ENCODE measurements around the gene CDK2. TPM values are rescaled to one million over a fixed set of nuclear protein-coding genes. Genes with fewer than 3 reads are reported as not detected.

CDK2 gene
- polyA plus RNA-seq, 2 of the 4 experiments (the other 2 are of a cell fraction) = 51.0 to 53.8 TPM

DNA sequence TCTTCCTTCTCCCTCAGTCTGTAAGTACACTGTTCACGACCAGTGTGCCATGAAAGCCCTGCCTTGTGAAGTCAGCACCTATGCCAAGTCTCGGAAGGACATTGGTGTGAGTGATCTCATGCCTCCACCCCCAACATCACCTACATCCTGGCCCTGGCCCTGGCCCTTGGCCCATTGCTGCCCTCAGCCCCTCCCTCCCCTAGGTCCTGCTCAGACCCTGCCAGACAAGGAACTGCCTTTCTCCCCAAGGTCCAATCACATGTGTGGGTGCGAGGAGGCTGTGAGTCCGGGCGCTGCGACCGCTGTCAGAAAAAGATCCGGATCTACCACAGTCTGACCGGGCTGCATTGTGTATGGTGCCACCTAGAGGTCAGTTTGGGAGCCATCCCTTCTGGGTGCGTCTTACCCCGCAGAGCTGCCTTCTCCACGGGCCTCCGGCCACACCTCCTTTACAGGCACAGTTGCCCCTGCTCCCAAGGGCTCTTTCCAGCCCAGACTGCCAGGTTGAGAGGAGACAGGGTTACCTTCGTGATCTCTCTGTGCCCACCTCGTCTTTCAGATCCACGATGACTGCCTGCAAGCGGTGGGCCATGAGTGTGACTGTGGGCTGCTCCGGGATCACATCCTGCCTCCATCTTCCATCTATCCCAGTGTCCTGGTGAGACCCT, 26.4 kb upstream of the CDK2 start (continued):
- TF ChIP-seq FOSL2 (IDR thresholded peaks at IDR 0.05) (no peak), FOSL2 (CRISPR knock-in tag; IDR thresholded peaks at IDR 0.05) (no peak), HDAC2 (IDR thresholded peaks at IDR 0.05) (no peak), NR3C1 (IDR thresholded peaks at IDR 0.05) (no peak), PHF8 (IDR thresholded peaks at IDR 0.05; ENCODE audit: borderline replicate concordance, low read depth) (no peak), RNF2 (IDR thresholded peaks at IDR 0.05; ENCODE audit: borderline replicate concordance, low read depth) (no peak), FOXS1 (CRISPR knock-in tag; IDR thresholded peaks at IDR 0.05) (no peak)

DNA sequence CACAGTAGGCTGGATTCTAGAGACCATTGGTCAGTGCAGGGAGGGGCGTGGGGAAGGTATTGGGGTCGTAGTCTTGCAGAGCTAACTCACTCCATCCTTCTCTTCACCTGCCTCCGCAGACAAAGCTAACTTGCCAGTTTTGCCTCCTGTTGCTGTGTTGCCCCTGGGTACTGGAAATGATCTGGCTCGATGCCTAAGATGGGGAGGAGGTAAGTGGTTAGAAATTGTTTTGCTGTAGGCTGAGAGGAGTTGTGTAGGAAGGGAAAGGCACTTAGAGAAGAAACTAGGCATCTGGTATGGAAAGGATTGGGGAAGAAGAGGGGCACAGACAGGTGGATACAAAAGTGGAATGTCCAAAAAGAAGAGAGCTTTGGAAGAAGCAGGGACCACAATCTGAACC, 24.6 kb upstream of the CDK2 start:
- CTCF ChIA-PET = interaction anchor here (0.6 to 15.2 kb wide), 8 partner anchors 10 to 223 kb away, joined by 3 to 179 read pairs (median 4); partner anchors contain the start of gene DGKA
- ATAC-seq = no peak

DNA sequence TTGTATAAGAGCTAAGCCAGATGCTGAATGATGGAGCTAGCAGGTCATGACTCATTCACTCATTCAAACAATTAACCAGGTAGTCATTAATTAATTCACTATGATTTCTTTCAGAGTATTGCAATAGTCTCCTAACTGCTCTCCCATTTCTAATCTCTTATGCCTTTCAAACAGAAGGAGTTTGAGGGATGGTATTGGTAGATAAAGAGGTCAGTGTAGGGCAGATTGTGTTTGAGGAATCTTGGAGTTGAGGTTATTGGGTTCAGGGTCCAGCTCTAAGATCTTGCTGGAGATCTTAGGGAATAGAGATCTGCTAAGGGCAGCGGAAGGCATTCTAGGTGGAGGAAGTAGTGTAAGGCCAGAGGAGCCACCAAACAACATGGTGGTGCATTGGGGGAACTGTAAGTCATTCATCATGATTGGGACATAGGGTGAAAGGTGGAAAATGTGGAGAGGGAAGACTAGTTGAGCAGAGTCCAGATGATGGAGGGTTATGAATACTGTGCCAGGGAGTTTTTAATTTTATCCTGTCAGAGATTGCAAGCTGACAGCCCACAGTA, 24.0 kb upstream of the CDK2 start:
- DNase-seq (ENCODE audit: low read depth in 1 of 2, low spot score in 1 of 2) (no peak), ATAC-seq (no peak), FAIRE-seq (no peak)
- ChIA-PET POLR2A (no interaction called here), CTCF (interaction anchor here (0.6 to 15.2 kb wide), 8 partner anchors 11 to 223 kb away, joined by 3 to 179 read pairs (median 4); partner anchors contain the start of gene DGKA)
- H3K9me3 ChIP-seq = no peaks in the 10 kb centered on the region
- no peak overlapping the region for H3K4me3 ChIP-seq
- no peak overlapping the region for H3K4me2 ChIP-seq
- no peak overlapping the region for H3K27ac ChIP-seq
- TF ChIP-seq FOSL2 (IDR thresholded peaks at IDR 0.05) = no peak
- TF ChIP-seq FOSL2 (CRISPR knock-in tag; IDR thresholded peaks at IDR 0.05) = no peak
- no peak for TF ChIP-seq FOSB (CRISPR knock-in tag; IDR thresholded peaks at IDR 0.05)
- TF ChIP-seq RAD21 (conservative IDR thresholded peaks at IDR 0.05 in 1 of 2, IDR thresholded peaks at IDR 0.05 in 1 of 2) = no peak
- TF ChIP-seq HEYL (CRISPR knock-in tag; IDR thresholded peaks at IDR 0.05) = no peak
- TF ChIP-seq JUNB (IDR thresholded peaks at IDR 0.05) = no peak
- TF ChIP-seq KDM1A (IDR thresholded peaks at IDR 0.05; ENCODE audit: low read depth) = no peak
- TF ChIP-seq NR3C1 (IDR thresholded peaks at IDR 0.05) = no peak
- TF ChIP-seq, protein P1, sequence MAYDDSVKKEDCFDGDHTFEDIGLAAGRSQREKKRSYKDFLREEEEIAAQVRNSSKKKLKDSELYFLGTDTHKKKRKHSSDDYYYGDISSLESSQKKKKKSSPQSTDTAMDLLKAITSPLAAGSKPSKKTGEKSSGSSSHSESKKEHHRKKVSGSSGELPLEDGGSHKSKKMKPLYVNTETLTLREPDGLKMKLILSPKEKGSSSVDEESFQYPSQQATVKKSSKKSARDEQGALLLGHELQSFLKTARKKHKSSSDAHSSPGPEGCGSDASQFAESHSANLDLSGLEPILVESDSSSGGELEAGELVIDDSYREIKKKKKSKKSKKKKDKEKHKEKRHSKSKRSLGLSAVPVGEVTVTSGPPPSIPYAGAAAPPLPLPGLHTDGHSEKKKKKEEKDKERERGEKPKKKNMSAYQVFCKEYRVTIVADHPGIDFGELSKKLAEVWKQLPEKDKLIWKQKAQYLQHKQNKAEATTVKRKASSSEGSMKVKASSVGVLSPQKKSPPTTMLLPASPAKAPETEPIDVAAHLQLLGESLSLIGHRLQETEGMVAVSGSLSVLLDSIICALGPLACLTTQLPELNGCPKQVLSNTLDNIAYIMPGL (CRISPR knock-in tag; IDR thresholded peaks at IDR 0.05; ENCODE audit: borderline replicate concordance) = no peak
- TF ChIP-seq, protein P2, sequence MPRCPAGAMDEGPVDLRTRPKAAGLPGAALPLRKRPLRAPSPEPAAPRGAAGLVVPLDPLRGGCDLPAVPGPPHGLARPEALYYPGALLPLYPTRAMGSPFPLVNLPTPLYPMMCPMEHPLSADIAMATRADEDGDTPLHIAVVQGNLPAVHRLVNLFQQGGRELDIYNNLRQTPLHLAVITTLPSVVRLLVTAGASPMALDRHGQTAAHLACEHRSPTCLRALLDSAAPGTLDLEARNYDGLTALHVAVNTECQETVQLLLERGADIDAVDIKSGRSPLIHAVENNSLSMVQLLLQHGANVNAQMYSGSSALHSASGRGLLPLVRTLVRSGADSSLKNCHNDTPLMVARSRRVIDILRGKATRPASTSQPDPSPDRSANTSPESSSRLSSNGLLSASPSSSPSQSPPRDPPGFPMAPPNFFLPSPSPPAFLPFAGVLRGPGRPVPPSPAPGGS (IDR thresholded peaks at IDR 0.05) = no peak
- TF ChIP-seq BHLHE40 (IDR thresholded peaks at IDR 0.05; ENCODE audit: low read depth, low read length) = no peak
- no peak for TF ChIP-seq CHD2 (IDR thresholded peaks at IDR 0.05; ENCODE audit: low read length, partially characterized antibody)
- TF ChIP-seq, protein P3, sequence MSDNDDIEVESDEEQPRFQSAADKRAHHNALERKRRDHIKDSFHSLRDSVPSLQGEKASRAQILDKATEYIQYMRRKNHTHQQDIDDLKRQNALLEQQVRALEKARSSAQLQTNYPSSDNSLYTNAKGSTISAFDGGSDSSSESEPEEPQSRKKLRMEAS (IDR thresholded peaks at IDR 0.05) = no peak
- TF ChIP-seq, protein P4, sequence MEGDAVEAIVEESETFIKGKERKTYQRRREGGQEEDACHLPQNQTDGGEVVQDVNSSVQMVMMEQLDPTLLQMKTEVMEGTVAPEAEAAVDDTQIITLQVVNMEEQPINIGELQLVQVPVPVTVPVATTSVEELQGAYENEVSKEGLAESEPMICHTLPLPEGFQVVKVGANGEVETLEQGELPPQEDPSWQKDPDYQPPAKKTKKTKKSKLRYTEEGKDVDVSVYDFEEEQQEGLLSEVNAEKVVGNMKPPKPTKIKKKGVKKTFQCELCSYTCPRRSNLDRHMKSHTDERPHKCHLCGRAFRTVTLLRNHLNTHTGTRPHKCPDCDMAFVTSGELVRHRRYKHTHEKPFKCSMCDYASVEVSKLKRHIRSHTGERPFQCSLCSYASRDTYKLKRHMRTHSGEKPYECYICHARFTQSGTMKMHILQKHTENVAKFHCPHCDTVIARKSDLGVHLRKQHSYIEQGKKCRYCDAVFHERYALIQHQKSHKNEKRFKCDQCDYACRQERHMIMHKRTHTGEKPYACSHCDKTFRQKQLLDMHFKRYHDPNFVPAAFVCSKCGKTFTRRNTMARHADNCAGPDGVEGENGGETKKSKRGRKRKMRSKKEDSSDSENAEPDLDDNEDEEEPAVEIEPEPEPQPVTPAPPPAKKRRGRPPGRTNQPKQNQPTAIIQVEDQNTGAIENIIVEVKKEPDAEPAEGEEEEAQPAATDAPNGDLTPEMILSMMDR (IDR thresholded peaks at IDR 0.05) = no peak
- TF ChIP-seq, protein P5, sequence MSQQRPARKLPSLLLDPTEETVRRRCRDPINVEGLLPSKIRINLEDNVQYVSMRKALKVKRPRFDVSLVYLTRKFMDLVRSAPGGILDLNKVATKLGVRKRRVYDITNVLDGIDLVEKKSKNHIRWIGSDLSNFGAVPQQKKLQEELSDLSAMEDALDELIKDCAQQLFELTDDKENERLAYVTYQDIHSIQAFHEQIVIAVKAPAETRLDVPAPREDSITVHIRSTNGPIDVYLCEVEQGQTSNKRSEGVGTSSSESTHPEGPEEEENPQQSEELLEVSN (IDR thresholded peaks at IDR 0.05; ENCODE audit: borderline replicate concordance, low read depth) = no peak
- no peak for TF ChIP-seq RFX5 (IDR thresholded peaks at IDR 0.05)
- H3K4me1 ChIP-seq = peaks cover 8% of the 10 kb centered on the region; the same call in 1 of the 3 replicates
- 94% methylated on average over 1 of the region's 1 CpG for whole genome bisulfite sequencing (ENCODE audit: missing lambda C conversion rate)

More for the DNA sequence above, 24.6 kb upstream of the CDK2 start:
- FAIRE-seq = no peak
- Histone ChIP-seq H3K4me1 (peaks cover 8% of the 10 kb centered on the region; the same call in 1 of the 3 replicates), H3K27ac (no peak overlapping the region), H3K4me2 (no peak overlapping the region), H3K9me3 (no peaks in the 10 kb centered on the region), H3K4me3 (no peak overlapping the region)
- TF ChIP-seq RFX5 (IDR thresholded peaks at IDR 0.05) (no peak), RCOR1 (IDR thresholded peaks at IDR 0.05; ENCODE audit: low read depth, low read length) (no peak), POLR2A (IDR thresholded peaks at IDR 0.05; ENCODE audit: low read length) (no peak), MYC (IDR thresholded peaks at IDR 0.05; ENCODE audit: borderline replicate concordance, low read length) (no peak), SMC3 (IDR thresholded peaks at IDR 0.05) (no peak)
- TF ChIP-seq, protein P5 (IDR thresholded peaks at IDR 0.05; ENCODE audit: borderline replicate concordance, low read depth) = no peak
- POLR2A ChIA-PET = no interaction called here
- no peak for DNase-seq (ENCODE audit: low read depth in 1 of 2, low spot score in 1 of 2)
- WGBS (ENCODE audit: missing lambda C conversion rate) = 53% methylated on average over 4 of the region's 4 CpGs

Data from A549 (cell line).